Raji (cell line): ENCODE data around the gene ARHGEF40.

Experiments used
- POLR2A ChIP-seq: IDR thresholded peaks from 2 replicates; pipeline ENCODE4 v1.6.1; 2011; ENCODE audit warnings: low read depth, low read length, control low read depth; ENCODE audit not compliant: insufficient read depth

ARHGEF40 gene

GRCh38 chr14:21104448-21105060 is 34.5 kb downstream of the ARHGEF40 start:
- no peak for TF ChIP-seq POLR2A

GRCh38 chr14:21105095-21105494 is 35.0 kb downstream of the ARHGEF40 start:
- no peak for TF ChIP-seq POLR2A

GRCh38 chr14:21106176-21106497 is 36.0 kb downstream of the ARHGEF40 start:
- no peak for TF ChIP-seq POLR2A

GRCh38 chr14:21106498-21107282 is 36.6 kb downstream of the ARHGEF40 start:
- no peak for TF ChIP-seq POLR2A

GRCh38 chr14:21107283-21107800 is 37.2 kb downstream of the ARHGEF40 start:
- no peak for TF ChIP-seq POLR2A

- no peak for TF ChIP-seq POLR2A
Observed at GRCh38 chr14:21108791-21109190, 38.7 kb downstream of the ARHGEF40 start.

- no peak for TF ChIP-seq POLR2A
Observed at GRCh38 chr14:21109377-21110138, 39.5 kb downstream of the ARHGEF40 start.

GRCh38 chr14:21112255-21112654 is 42.2 kb downstream of the ARHGEF40 start:
- no peak for TF ChIP-seq POLR2A

- no peak for TF ChIP-seq POLR2A
Observed at GRCh38 chr14:21113369-21113768, 43.3 kb downstream of the ARHGEF40 start.

- TF ChIP-seq POLR2A = no peak
Observed at GRCh38 chr14:21118933-21119332, 48.8 kb downstream of the ARHGEF40 start.

- TF ChIP-seq POLR2A = no peak
Observed at GRCh38 chr14:21120686-21121085, 50.6 kb downstream of the ARHGEF40 start.

GRCh38 chr14:21121122-21121521 is 51.0 kb downstream of the ARHGEF40 start:
- no peak for TF ChIP-seq POLR2A

GRCh38 chr14:21123429-21123828 is 53.3 kb downstream of the ARHGEF40 start:
- TF ChIP-seq POLR2A = no peak

- TF ChIP-seq POLR2A = no peak
Observed at GRCh38 chr14:21133901-21134300, 63.8 kb downstream of the ARHGEF40 start.

GRCh38 chr14:21136024-21136423 is 65.9 kb downstream of the ARHGEF40 start:
- TF ChIP-seq POLR2A = no peak
